IPS-NIHi7 (cell line): ENCODE measurements around the gene PCSK6.

Experiments
- DNase-seq: peaks from one replicate; pipeline ENCODE4 v3.0.0; 2012; ENCODE audit warnings: mixed read lengths; ENCODE audit errors: extremely low spot score

Gene PCSK6

GRCh38 chr15:101447561-101448071, 41.9 kb downstream of the PCSK6 start:
- DNase-seq, result no peak

GRCh38 chr15:101447168-101447533, 42.4 kb downstream of the PCSK6 start:
- DNase-seq, result no peak

GRCh38 chr15:101446518-101447167, 42.9 kb downstream of the PCSK6 start:
- DNase-seq, result no peak

- no peak for DNase-seq
These were observed 43.7 kb downstream of the PCSK6 start for GRCh38 chr15:101445562-101446517.

GRCh38 chr15:101444807-101445508, 44.5 kb downstream of the PCSK6 start:
- no peak for DNase-seq

- DNase-seq, result no peak
These were observed 45.5 kb downstream of the PCSK6 start for GRCh38 chr15:101444015-101444414.

- no peak for DNase-seq
These were observed 47.2 kb downstream of the PCSK6 start for GRCh38 chr15:101442272-101442671.

GRCh38 chr15:101441696-101442095, 47.8 kb downstream of the PCSK6 start:
- DNase-seq, result no peak

GRCh38 chr15:101440846-101441590, 48.5 kb downstream of the PCSK6 start:
- no peak for DNase-seq

GRCh38 chr15:101439920-101440319, 49.6 kb downstream of the PCSK6 start:
- no peak for DNase-seq

GRCh38 chr15:101439285-101439919, 50.1 kb downstream of the PCSK6 start:
- no peak for DNase-seq

GRCh38 chr15:101438482-101439284, 50.8 kb downstream of the PCSK6 start:
- no peak for DNase-seq

GRCh38 chr15:101437618-101438481, 51.7 kb downstream of the PCSK6 start:
- no peak for DNase-seq

GRCh38 chr15:101437209-101437608, 52.3 kb downstream of the PCSK6 start:
- DNase-seq, result no peak

- DNase-seq, result no peak
These were observed 53.0 kb downstream of the PCSK6 start for GRCh38 chr15:101436526-101436925.

- no peak for DNase-seq
These were observed 53.7 kb downstream of the PCSK6 start for GRCh38 chr15:101435761-101436160.

GRCh38 chr15:101434032-101434920, 55.2 kb downstream of the PCSK6 start:
- DNase-seq, result no peak

GRCh38 chr15:101433396-101433795, 56.1 kb downstream of the PCSK6 start:
- DNase-seq, result peak; percentile 52
